OCI-LY1 (cell line): ENCODE data around the gene PRXL2C.

ENCODE experiments used
- CTCF ChIP-seq: fragments of 200-600 bp; sonication (generic), shearing (Covaris generic); IDR thresholded peaks from 2 replicates; pipeline ENCODE4 v1.5.1; 2017; ENCODE audit warnings: mild to moderate bottlenecking, antibody characterized with exemption, low read length, moderate library complexity, mixed read lengths
- EZH2 ChIP-seq: fragments of 200-600 bp; sonication (generic), shearing (Covaris generic); IDR thresholded peaks from 2 replicates; pipeline ENCODE4 v1.8.0; 2017; ENCODE audit warnings: borderline replicate concordance, mixed run types, mild to moderate bottlenecking, antibody characterized with exemption, low read length, moderate library complexity, mixed read lengths

DNA sequence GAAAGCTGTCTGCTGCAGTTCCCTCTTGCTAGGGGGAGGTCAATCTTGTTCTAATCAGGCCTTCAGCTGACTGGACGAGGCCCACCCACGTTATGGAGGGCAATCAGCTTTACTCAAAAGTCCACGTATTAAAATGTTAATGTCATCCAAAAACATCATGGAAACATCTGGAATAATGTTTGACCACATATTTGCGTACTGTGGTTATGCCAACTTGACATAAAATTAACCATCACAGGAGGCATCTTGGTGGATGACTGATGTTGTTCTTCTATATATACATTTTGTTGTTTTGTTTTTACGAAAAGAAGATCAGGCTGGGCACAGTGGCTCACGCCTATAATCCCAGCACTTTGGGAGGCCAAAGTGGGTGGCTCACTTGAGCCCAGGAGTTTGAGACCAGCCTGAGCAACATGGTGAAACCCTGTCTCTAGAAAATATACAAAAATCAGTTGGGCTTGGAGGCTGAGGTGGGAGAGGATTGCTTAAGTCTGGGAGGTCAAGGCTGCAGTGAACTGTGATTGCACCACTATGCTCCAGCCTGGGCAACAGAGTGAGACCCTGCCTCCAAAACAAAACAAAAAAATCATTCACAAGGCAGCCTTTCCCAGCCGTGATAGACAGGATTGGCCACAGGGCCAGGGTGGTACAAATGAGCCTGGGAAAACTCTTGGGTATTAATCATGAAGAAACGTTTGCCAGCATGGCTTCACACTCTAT lies 33.8 kb upstream of the PRXL2C start:
- no peak for TF ChIP-seq CTCF
- TF ChIP-seq EZH2 = no peak
